Endothelial cell of umbilical vein (primary cell): Measurements from ENCODE around the gene CRNN. TPM values are rescaled to one million over a fixed set of nuclear protein-coding genes. Genes with fewer than 3 reads are reported as not detected.

ENCODE experiments used
- BruUV-seq: library from RNA; stranded (reverse); fragments of 400-500 nt; replicated peaks from 2 replicates; lab custom pipeline; 2021; lab: Mats Ljungman, UMichigan
- CTCF ChIA-PET: fragments of 300-600, 350-600 bp; sonication (Branson Sonifier 250); formaldehyde crosslinking; loops from one replicate; lab custom pipeline; 2021; ENCODE audit warnings: antibody characterized with exemption, inconsistent platforms; lab: Charles Lee
- POLR2A ChIA-PET: fragments of 300-600, 350-600 bp; sonication (Branson Sonifier 250); formaldehyde crosslinking; loops from one replicate; lab custom pipeline; 2021; ENCODE audit warnings: antibody characterized with exemption, inconsistent platforms; lab: Charles Lee
- DNase-seq: peaks from one replicate; pipeline ENCODE4 v3.0.0-alpha.2; 2011; ENCODE audit warnings: low read depth, low spot score
- FAIRE-seq: peaks from 2 replicates; lab custom pipeline; 2011; peaks lifted over from hg19 to GRCh38; lab: Jason Lieb, UNC
- H2AFZ ChIP-seq: 2 replicates; pipeline ENCODE4 v1.6.0; 2012; ENCODE audit warnings: low read depth, low read length, control low read depth, inconsistent platforms
- H3K27ac ChIP-seq: 2 replicates; pipeline ENCODE4 v1.5.1; 2011; ENCODE audit warnings: low read depth, mild to moderate bottlenecking, control low read depth, low read length, moderate library complexity; ENCODE audit not compliant: insufficient read depth
- H3K27me3 ChIP-seq, 2 experiments: 2 replicates each; pipeline versions ENCODE4 v1.6.0 to v1.6.1; 2011; ENCODE audit warnings: low read length in 2 of 2, mixed read lengths in 1 of 2; ENCODE audit not compliant: control insufficient read depth in 2 of 2, insufficient read depth in 2 of 2
- H3K36me3 ChIP-seq, 2 experiments: 2 replicates in 1 of 2; 3 replicates in 1 of 2; pipeline ENCODE4 v1.5.1; 2011; ENCODE audit warnings: low read length in 2 of 2, mild to moderate bottlenecking in 1 of 2, moderate library complexity in 1 of 2; ENCODE audit not compliant: control insufficient read depth in 2 of 2, insufficient read depth in 2 of 2; ENCODE audit errors: extremely low read depth in 1 of 2
- H3K4me1 ChIP-seq: 3 replicates; pipeline ENCODE4 v1.5.1; 2011; ENCODE audit warnings: mild to moderate bottlenecking, low read length; ENCODE audit not compliant: control insufficient read depth, insufficient read depth; ENCODE audit errors: extremely low read depth
- H3K4me2 ChIP-seq: 2 replicates; pipeline ENCODE4 v1.6.1; 2011; ENCODE audit warnings: low read length, control low read depth, mixed read lengths; ENCODE audit not compliant: insufficient read depth
- H3K4me3 ChIP-seq, 3 experiments: fragments of 200-600 bp in 1 of 3; sonication (generic), shearing (Covaris generic) in 1 of 3; replicated peaks in 1 of 3; 2 replicates each; pipeline ENCODE4 v1.5.1; 2011 to 2016; ENCODE audit warnings: control low read depth in 3 of 3, low read length in 3 of 3, mild to moderate bottlenecking in 2 of 3, inconsistent platforms in 1 of 3, low read depth in 1 of 3, moderate library complexity in 1 of 3; ENCODE audit not compliant: insufficient read depth in 1 of 3
- H3K79me2 ChIP-seq: 2 replicates; pipeline ENCODE4 v1.6.0; 2012; ENCODE audit warnings: low read length, inconsistent platforms; ENCODE audit not compliant: control insufficient read depth, insufficient read depth
- H3K9ac ChIP-seq: replicated peaks from 2 replicates; pipeline ENCODE3; 2011; ENCODE audit warnings: low read length, control low read depth; ENCODE audit not compliant: insufficient read depth; ENCODE audit errors: extremely low read depth
- H3K9me1 ChIP-seq: replicated peaks from 3 replicates; pipeline ENCODE4 v1.6.0; 2011; ENCODE audit warnings: mild to moderate bottlenecking, low read length; ENCODE audit not compliant: control insufficient read depth, insufficient read depth; ENCODE audit errors: extremely low read depth
- H3K9me3 ChIP-seq: replicated peaks from 2 replicates; pipeline ENCODE4 v1.5.1; 2012; ENCODE audit warnings: low read length, inconsistent platforms; ENCODE audit not compliant: control insufficient read depth, insufficient read depth
- H4K20me1 ChIP-seq: replicated peaks from 2 replicates; pipeline ENCODE3; 2011; ENCODE audit warnings: mild to moderate bottlenecking, low read length; ENCODE audit not compliant: control insufficient read depth, insufficient read depth; ENCODE audit errors: extremely low read depth
- JUN ChIP-seq: IDR thresholded peaks from 2 replicates; pipeline ENCODE4 v1.6.1; 2011; ENCODE audit warnings: borderline replicate concordance, low read depth; ENCODE audit not compliant: insufficient read length, insufficient read depth
- dilution Hi-C: fragments of 300-500 bp; cut with MboI; formaldehyde crosslinking; loops from one replicate; pipeline ENCODE4 v1.15.0; 2019; ENCODE audit warnings: low sequenced_read_pairs; ENCODE audit not compliant: extremely low pct_ligation_motif_present
- intact Hi-C: fragments of 100-400 bp; cut with micrococcal nuclease; formaldehyde crosslinking; loops from one replicate; pipeline ENCODE4 v1.10.0; 2022
- polyA plus RNA-seq, 4 experiments: library from polyadenylated mRNA; depleted of rRNA in 3 of 4; stranded (reverse) in 3 of 4; unstranded in 1 of 4; fragments of >200 nt; gene quantifications; 2 replicates each; pipeline versions ENCODE4 v1.2.1 to v1.2.3, GENCODE V29; 2011 to 2012; ENCODE audit warnings: missing spikeins in 1 of 4
- total RNA-seq: library from RNA; stranded (reverse); gene quantifications from 2 replicates; pipeline ENCODE4 v1.2.3, GENCODE V29; 2021
- TF ChIP-seq, protein P1 (sequence below), 2 donors: IDR thresholded peaks; 1 replicate in 1 of 2; 2 replicates in 1 of 2; pipeline ENCODE4 v1.5.1; 2011; ENCODE audit warnings: low read length in 2 of 2, mild to moderate bottlenecking in 2 of 2, moderate library complexity in 2 of 2, control low read depth in 1 of 2, inconsistent platforms in 1 of 2, low read depth in 1 of 2; ENCODE audit not compliant: insufficient read depth in 1 of 2; ENCODE audit errors: extremely low read depth in 1 of 2

The CRNN gene
- total and polyA plus RNA-seq, 2 donors (not counting 3 experiments of a cell fraction or from before 2014, with no cell fraction given), result not detected

DNA sequence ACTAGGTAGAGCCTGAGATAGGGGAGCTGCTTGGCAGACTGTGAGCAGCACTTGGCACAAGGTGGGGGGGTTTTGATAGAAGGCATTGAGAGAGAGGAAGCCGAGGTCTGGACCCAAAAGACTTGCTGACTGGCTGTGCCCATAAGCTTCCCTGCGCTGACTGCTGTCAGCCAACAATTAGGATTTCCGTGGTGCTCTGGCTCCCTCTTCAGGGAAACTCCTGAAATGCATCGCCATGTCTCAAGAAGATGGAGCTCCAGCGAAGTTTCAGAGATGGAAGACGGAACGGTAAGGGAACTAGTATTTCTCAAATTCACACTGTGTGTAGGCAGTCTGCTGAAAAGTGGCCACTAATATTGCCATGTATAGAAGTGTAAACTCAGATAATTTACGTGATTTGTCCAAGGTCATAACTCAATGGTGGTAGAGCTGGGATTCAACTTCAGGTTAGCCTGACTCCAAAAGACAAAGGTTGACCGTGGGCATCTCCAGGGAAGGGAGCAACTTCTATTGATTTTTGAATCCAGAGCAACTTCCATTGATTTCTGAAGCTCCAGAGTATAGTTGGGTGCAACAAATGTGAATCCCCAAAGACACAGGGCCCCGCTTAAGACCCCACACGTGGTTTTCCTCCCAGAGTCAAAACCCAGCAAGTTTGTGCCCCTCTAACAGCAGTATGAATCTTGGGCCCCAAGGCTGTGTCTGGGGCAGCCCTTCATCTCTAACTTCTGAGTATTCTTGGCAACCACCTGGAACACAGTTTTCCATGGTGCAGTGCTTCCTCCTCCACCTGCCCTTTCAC is 44.5 kb upstream of the CRNN start:
- no peaks in the 10 kb centered on the region for H4K20me1 ChIP-seq

More for the DNA sequence above, 44.5 kb upstream of the CRNN start:
- FAIRE-seq (peak; percentile 95), DNase-seq (peak; percentile 81)
- TF ChIP-seq JUN, result no peak
- TF ChIP-seq, protein P1, sequence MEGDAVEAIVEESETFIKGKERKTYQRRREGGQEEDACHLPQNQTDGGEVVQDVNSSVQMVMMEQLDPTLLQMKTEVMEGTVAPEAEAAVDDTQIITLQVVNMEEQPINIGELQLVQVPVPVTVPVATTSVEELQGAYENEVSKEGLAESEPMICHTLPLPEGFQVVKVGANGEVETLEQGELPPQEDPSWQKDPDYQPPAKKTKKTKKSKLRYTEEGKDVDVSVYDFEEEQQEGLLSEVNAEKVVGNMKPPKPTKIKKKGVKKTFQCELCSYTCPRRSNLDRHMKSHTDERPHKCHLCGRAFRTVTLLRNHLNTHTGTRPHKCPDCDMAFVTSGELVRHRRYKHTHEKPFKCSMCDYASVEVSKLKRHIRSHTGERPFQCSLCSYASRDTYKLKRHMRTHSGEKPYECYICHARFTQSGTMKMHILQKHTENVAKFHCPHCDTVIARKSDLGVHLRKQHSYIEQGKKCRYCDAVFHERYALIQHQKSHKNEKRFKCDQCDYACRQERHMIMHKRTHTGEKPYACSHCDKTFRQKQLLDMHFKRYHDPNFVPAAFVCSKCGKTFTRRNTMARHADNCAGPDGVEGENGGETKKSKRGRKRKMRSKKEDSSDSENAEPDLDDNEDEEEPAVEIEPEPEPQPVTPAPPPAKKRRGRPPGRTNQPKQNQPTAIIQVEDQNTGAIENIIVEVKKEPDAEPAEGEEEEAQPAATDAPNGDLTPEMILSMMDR (IDR thresholded peaks at IDR 0.05; ENCODE audit: extremely low read depth in 1 of 2, insufficient read depth in 1 of 2, low read depth in 1 of 2, low read length in 2 of 2), result peak; percentile 78 to 80
- CTCF ChIA-PET, result interaction anchor here (0.5 to 3.5 kb wide), 78 partner anchors 8 to 462 kb away, joined by 3 to 296 read pairs (median 5); partner anchors contain the start of gene S100A11
- H3K9me1 ChIP-seq, result no peaks in the 10 kb centered on the region
- no peak overlapping the region for H3K4me2 ChIP-seq
- intact Hi-C loops (loop anchor here (1.0 to 5.0 kb wide), 6 partner anchors 18 to 406 kb away; no protein-coding TSS in a partner anchor), dilution Hi-C loops (no loop called here)
- no peak overlapping the region for H2AFZ ChIP-seq
- H3K27me3 ChIP-seq, result peaks cover 0 to 4% of the 10 kb centered on the region in 2 experiments
- no peaks in the 10 kb centered on the region for H3K79me2 ChIP-seq
- no peaks in the 10 kb centered on the region for H3K36me3 ChIP-seq
- H3K4me1 ChIP-seq, result no peaks in the 10 kb centered on the region
- POLR2A ChIA-PET, result interaction anchor here (0.6 kb wide), 1 partner anchor 16 kb away, joined by 5 read pairs; no protein-coding TSS in a partner anchor
- H3K9me3 ChIP-seq, result no peaks in the 10 kb centered on the region
- H3K27ac ChIP-seq, result no peak overlapping the region
- BruUV-seq, result no TSS peak
- H3K9ac ChIP-seq, result no peak overlapping the region
- H3K4me3 ChIP-seq, result no peak overlapping the region
